GM19035 (cell line): ENCODE data around the gene MPC2.

Experiments used
- ATAC-seq: cut with Tn5 transposase; IDR thresholded peaks from one replicate; pipeline ENCODE4 v1.9.1; 2021; ENCODE audit not compliant: unreplicated experiment

MPC2 gene

GRCh38 chr1:167936930-167937708 lies at the start of gene MPC2:
MPC2 (minus strand) TSS chr1:167937072; CDS start chr1:167935841, 1,231 bp downstream.
- ATAC-seq = peak; percentile 9

- no peak for ATAC-seq
Measured at GRCh38 chr1:167984886-167985489, 48.1 kb upstream of the MPC2 start.

- ATAC-seq = no peak
Measured at GRCh38 chr1:167983797-167984420, 47.0 kb upstream of the MPC2 start.

GRCh38 chr1:167981933-167982332 lies 45.1 kb upstream of the MPC2 start:
- no peak for ATAC-seq

GRCh38 chr1:167977245-167977644 lies 40.4 kb upstream of the MPC2 start:
- no peak for ATAC-seq

- ATAC-seq = no peak
Measured at GRCh38 chr1:167974698-167975097, 37.8 kb upstream of the MPC2 start.

- no peak for ATAC-seq
Measured at GRCh38 chr1:167973832-167974231, 37.0 kb upstream of the MPC2 start.

- no peak for ATAC-seq
Measured at GRCh38 chr1:167968569-167968968, 31.7 kb upstream of the MPC2 start.

GRCh38 chr1:167966050-167966449 lies 29.2 kb upstream of the MPC2 start:
- ATAC-seq = no peak

- no peak for ATAC-seq
Measured at GRCh38 chr1:167964646-167965045, 27.8 kb upstream of the MPC2 start.

- ATAC-seq = no peak
Measured at GRCh38 chr1:167957710-167958109, 20.8 kb upstream of the MPC2 start.

GRCh38 chr1:167955915-167956314 lies 19.0 kb upstream of the MPC2 start:
- no peak for ATAC-seq

- no peak for ATAC-seq
Measured at GRCh38 chr1:167950569-167950968, 13.7 kb upstream of the MPC2 start.

GRCh38 chr1:167949785-167950184 lies 12.9 kb upstream of the MPC2 start:
- ATAC-seq = no peak

GRCh38 chr1:167947733-167948132 lies 10.9 kb upstream of the MPC2 start:
- no peak for ATAC-seq

- no peak for ATAC-seq
Measured at GRCh38 chr1:167943541-167943940, 6.7 kb upstream of the MPC2 start.

- ATAC-seq = no peak
Measured at GRCh38 chr1:167940264-167940663, 3.4 kb upstream of the MPC2 start.

- ATAC-seq = no peak
Measured at GRCh38 chr1:167938080-167938636, 1.3 kb upstream of the MPC2 start.

GRCh38 chr1:167937709-167938010 lies 788 bp upstream of the MPC2 start:
- no peak for ATAC-seq

GRCh38 chr1:167936068-167936929 lies 573 bp downstream of the MPC2 start, which contains the start of gene DCAF6:
DCAF6 (plus strand) TSS chr1:167936683; CDS start chr1:167936912, 229 bp downstream.
- ATAC-seq = peak; percentile 77
